IMR-90 (cell line): ENCODE measurements around the gene SPACA7. TPM values are rescaled to one million over a fixed set of nuclear protein-coding genes. Genes with fewer than 3 reads are reported as not detected.

Source experiments
- ATAC-seq: fragments of 200-7000 bp; cut with Tn5 transposase; 2 replicates; pipeline ENCODE4 v1.9.1; 2020; ENCODE audit warnings: low read depth, mild to moderate bottlenecking, moderate library complexity
- BruUV-seq: library from RNA; stranded (reverse); fragments of 400-500 nt; replicated peaks from 2 replicates; lab custom pipeline; 2021; lab: Mats Ljungman, UMichigan
- CTCF ChIA-PET: fragments of 300-600 bp; formaldehyde crosslinking; extraction: SDS; loops from one replicate; lab custom pipeline; 2021; ENCODE audit warnings: antibody characterized with exemption; lab: Yijun Ruan, JAX
- POLR2A ChIA-PET: fragments of 300-600 bp; sonication (Branson Sonifier 250); formaldehyde crosslinking; loops from one replicate; lab custom pipeline; 2022; ENCODE audit warnings: antibody characterized with exemption; ENCODE audit not compliant: unreplicated experiment; lab: Charles Lee
- DNase-seq: peaks from one replicate; pipeline ENCODE4 v3.0.0; 2013
- H2AFZ ChIP-seq: replicated peaks from 2 replicates; pipeline ENCODE3; 2013; ENCODE audit warnings: low read length, mild to moderate bottlenecking; ENCODE audit not compliant: poor library complexity
- H2AK5ac ChIP-seq: 2 replicates; pipeline ENCODE4 v1.6.1; 2013; ENCODE audit warnings: low read depth, low read length, inconsistent platforms
- H2AK9ac ChIP-seq: replicated peaks from 2 replicates; pipeline ENCODE3; 2013; ENCODE audit warnings: mild to moderate bottlenecking, low read depth, low read length, moderate library complexity; ENCODE audit not compliant: poor library complexity
- H2BK120ac ChIP-seq: 2 replicates; pipeline ENCODE4 v1.6.1; 2013; ENCODE audit warnings: low read depth, low read length, inconsistent platforms
- H2BK15ac ChIP-seq: 3 replicates; pipeline ENCODE4 v1.6.1; 2013; ENCODE audit warnings: low read depth, low read length, inconsistent platforms
- H2BK20ac ChIP-seq: 2 replicates; pipeline ENCODE4 v1.6.1; 2013; ENCODE audit warnings: low read depth, mild to moderate bottlenecking, inconsistent platforms, low read length, moderate library complexity
- H2BK5ac ChIP-seq: 2 replicates; pipeline ENCODE4 v1.6.1; 2013; ENCODE audit warnings: mild to moderate bottlenecking, low read depth, low read length, inconsistent platforms; ENCODE audit not compliant: poor library complexity, severe bottlenecking
- H3K14ac ChIP-seq: replicated peaks from 2 replicates; pipeline ENCODE4 v1.6.1; 2013; ENCODE audit warnings: low read depth, low read length, inconsistent platforms
- H3K18ac ChIP-seq: 2 replicates; pipeline ENCODE4 v1.6.1; 2013; ENCODE audit warnings: low read depth, low read length, control low read depth
- H3K23ac ChIP-seq: 2 replicates; pipeline ENCODE4 v1.6.1; 2013; ENCODE audit warnings: low read depth, low read length, inconsistent platforms
- H3K27ac ChIP-seq: 2 replicates; pipeline ENCODE4 v1.5.1; 2013; ENCODE audit warnings: mild to moderate bottlenecking, control low read depth, low read length; ENCODE audit not compliant: insufficient read depth
- H3K27me3 ChIP-seq: 2 replicates; pipeline ENCODE4 v1.6.1; 2013; ENCODE audit warnings: low read length; ENCODE audit not compliant: control insufficient read depth, insufficient read depth
- H3K36me3 ChIP-seq: 2 replicates; pipeline ENCODE4 v1.6.1; 2013; ENCODE audit warnings: low read length, mixed read lengths; ENCODE audit not compliant: control insufficient read depth, insufficient read depth
- H3K4ac ChIP-seq: 2 replicates; pipeline ENCODE4 v1.6.1; 2013; ENCODE audit warnings: low read depth, low read length, inconsistent platforms
- H3K4me1 ChIP-seq: 2 replicates; pipeline ENCODE4 v1.6.1; 2013; ENCODE audit warnings: low read length, mixed read lengths; ENCODE audit not compliant: control insufficient read depth, insufficient read depth
- H3K4me2 ChIP-seq: 2 replicates; pipeline ENCODE4 v1.6.1; 2013; ENCODE audit warnings: low read depth, mild to moderate bottlenecking, control low read depth, low read length, moderate library complexity
- H3K4me3 ChIP-seq: 2 replicates; pipeline ENCODE4 v1.5.1; 2013; ENCODE audit warnings: low read depth, mild to moderate bottlenecking, control low read depth, low read length, moderate library complexity; ENCODE audit not compliant: insufficient read depth
- H3K56ac ChIP-seq: 2 replicates; pipeline ENCODE4 v1.6.1; 2013; ENCODE audit warnings: low read length, inconsistent platforms; ENCODE audit not compliant: insufficient read depth; ENCODE audit errors: extremely low read depth
- H3K79me1 ChIP-seq, 2 experiments: 2 replicates each; pipeline ENCODE4 v1.6.1; 2013; ENCODE audit warnings: low read length in 2 of 2, inconsistent platforms in 1 of 2, low read depth in 1 of 2
- H3K9ac ChIP-seq: 2 replicates; pipeline ENCODE4 v1.6.1; 2013; ENCODE audit warnings: low read depth, low read length, control low read depth
- H3K9me1 ChIP-seq: 2 replicates; pipeline ENCODE4 v1.6.1; 2013; ENCODE audit warnings: low read length, inconsistent platforms; ENCODE audit not compliant: insufficient read depth
- H3K9me3 ChIP-seq: 2 replicates; pipeline ENCODE4 v1.6.1; 2013; ENCODE audit warnings: low read length; ENCODE audit not compliant: control insufficient read depth, insufficient read depth
- H4K20me1 ChIP-seq: 2 replicates; pipeline ENCODE4 v1.6.1; 2013; ENCODE audit warnings: low read length, inconsistent platforms; ENCODE audit not compliant: insufficient read depth
- H4K5ac ChIP-seq: 2 replicates; pipeline ENCODE4 v1.6.1; 2013; ENCODE audit warnings: mild to moderate bottlenecking, low read depth, low read length, control low read depth
- H4K8ac ChIP-seq, 2 experiments: 2 replicates each; pipeline ENCODE4 v1.6.1; 2013; ENCODE audit warnings: low read depth in 2 of 2, low read length in 2 of 2, control low read depth in 1 of 2, inconsistent platforms in 1 of 2
- H4K91ac ChIP-seq: 2 replicates; pipeline ENCODE4 v1.6.1; 2013; ENCODE audit warnings: low read depth, low read length, inconsistent platforms; ENCODE audit not compliant: insufficient read depth
- BHLHE40 ChIP-seq: fragments of 150-350 bp; IDR thresholded peaks from 2 replicates; pipeline ENCODE4 v1.6.1; 2016; ENCODE audit warnings: mild to moderate bottlenecking, low read depth, low read length
- MAFK ChIP-seq: IDR thresholded peaks from 2 replicates; pipeline ENCODE4 v1.6.1; 2012; ENCODE audit warnings: low read depth, low read length, improper control_type of control experiment
- POLR2A ChIP-seq: IDR thresholded peaks from 2 replicates; pipeline ENCODE4 v1.6.1; 2012; ENCODE audit warnings: mild to moderate bottlenecking, low read depth, low read length
- RFX5 ChIP-seq: IDR thresholded peaks from 2 replicates; pipeline ENCODE4 v1.8.0; 2012; ENCODE audit warnings: low read depth, mild to moderate bottlenecking, low read length, moderate library complexity
- dilution Hi-C: fragments of 300-500 bp; cut with HindIII; formaldehyde crosslinking; loops from one replicate; pipeline ENCODE4 v1.14.3; 2018; ENCODE audit warnings: low sequenced_read_pairs; ENCODE audit not compliant: unreplicated experiment
- in situ Hi-C: fragments of 300-500 bp; cut with MboI; formaldehyde crosslinking; loops from 3 replicates; pipeline ENCODE4 v1.14.3; 2019; ENCODE audit warnings: low sequenced_read_pairs, inconsistent platforms, mixed read lengths
- intact Hi-C: fragments of 100-400 bp; cut with micrococcal nuclease; formaldehyde crosslinking; loops from 2 replicates; pipeline ENCODE4 v1.10.0; 2022
- polyA plus RNA-seq, 3 experiments: library from polyadenylated mRNA; depleted of rRNA; stranded (reverse); fragments of >200 nt; gene quantifications; 2 replicates each; pipeline ENCODE4 v1.2.3, GENCODE V29; 2012; ENCODE audit warnings: low replicate concordance in 1 of 3
- total RNA-seq: library from RNA; depleted of rRNA; stranded (reverse); fragments of >200 nt; gene quantifications from 2 replicates; pipeline ENCODE4 v1.2.3, GENCODE V29; 2012
- TF ChIP-seq, protein P1 (sequence below): fragments of 150-350 bp; IDR thresholded peaks from 2 replicates; pipeline ENCODE4 v1.6.1; 2017; ENCODE audit warnings: mild to moderate bottlenecking, antibody characterized with exemption, low read length, low read depth

The SPACA7 gene
- total and polyA plus RNA-seq, 2 of the 4 experiments (the other 2 are of a cell fraction), result not detected

DNA sequence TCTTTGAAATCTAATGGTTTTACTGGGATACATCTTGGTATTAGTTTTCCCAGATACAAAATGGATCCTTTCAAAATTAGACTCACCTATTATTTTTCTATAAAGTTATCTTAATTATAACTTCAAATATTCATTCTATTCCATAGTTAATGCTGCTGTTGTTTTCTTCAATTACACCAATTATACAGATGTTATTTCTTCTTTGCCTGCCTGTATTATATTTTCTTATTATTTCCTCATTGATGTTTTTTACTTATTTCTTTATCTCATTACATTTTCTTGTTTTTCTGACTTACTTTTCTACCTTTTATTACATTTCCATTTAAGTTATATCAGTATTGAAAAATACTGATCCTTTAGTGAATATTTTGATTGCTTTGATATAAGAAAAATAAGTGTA, 40.9 kb downstream of the SPACA7 start:
- Histone ChIP-seq H3K18ac (no peak overlapping the region), H4K20me1 (no peaks in the 10 kb centered on the region), H3K9ac (no peak overlapping the region), H4K8ac (no peak overlapping the region), H2AK9ac (no peak overlapping the region), H3K9me3 (peaks cover 13% of the 10 kb centered on the region; the same call in 1 of the 2 replicates), H3K79me1 (no peaks in the 10 kb centered on the region), H3K4ac (no peak overlapping the region), H3K36me3 (no peaks in the 10 kb centered on the region), H3K4me3 (no peak overlapping the region), H2BK15ac (no peak overlapping the region), H4K91ac (no peak overlapping the region), H3K23ac (no peak overlapping the region), H3K4me2 (no peak overlapping the region), H2BK20ac (no peak overlapping the region), H4K5ac (no peak overlapping the region), H2BK5ac (no peak overlapping the region), H3K4me1 (no peaks in the 10 kb centered on the region), H3K9me1 (no peaks in the 10 kb centered on the region), H3K14ac (no peak overlapping the region), H2AFZ (no peak overlapping the region), H3K56ac (no peak overlapping the region), H3K27ac (no peak overlapping the region), H2BK120ac (no peak overlapping the region), H2AK5ac (no peak overlapping the region), H3K27me3 (no peaks in the 10 kb centered on the region)
- TF ChIP-seq MAFK, result no peak
- TF ChIP-seq, protein P1, sequence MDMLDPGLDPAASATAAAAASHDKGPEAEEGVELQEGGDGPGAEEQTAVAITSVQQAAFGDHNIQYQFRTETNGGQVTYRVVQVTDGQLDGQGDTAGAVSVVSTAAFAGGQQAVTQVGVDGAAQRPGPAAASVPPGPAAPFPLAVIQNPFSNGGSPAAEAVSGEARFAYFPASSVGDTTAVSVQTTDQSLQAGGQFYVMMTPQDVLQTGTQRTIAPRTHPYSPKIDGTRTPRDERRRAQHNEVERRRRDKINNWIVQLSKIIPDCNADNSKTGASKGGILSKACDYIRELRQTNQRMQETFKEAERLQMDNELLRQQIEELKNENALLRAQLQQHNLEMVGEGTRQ, result no peak
- TF ChIP-seq RFX5, result no peak
- TF ChIP-seq BHLHE40, result no peak
- no peak for TF ChIP-seq POLR2A
- in situ Hi-C loops (no loop called here), dilution Hi-C loops (no loop called here), intact Hi-C loops (no loop called here)
- ChIA-PET CTCF (no interaction called here), POLR2A (no interaction called here)
- DNase-seq, result no peak
- no TSS peak for BruUV-seq
- ATAC-seq, result no peak
